ENCODE results near the gene HHAT.

DNA sequence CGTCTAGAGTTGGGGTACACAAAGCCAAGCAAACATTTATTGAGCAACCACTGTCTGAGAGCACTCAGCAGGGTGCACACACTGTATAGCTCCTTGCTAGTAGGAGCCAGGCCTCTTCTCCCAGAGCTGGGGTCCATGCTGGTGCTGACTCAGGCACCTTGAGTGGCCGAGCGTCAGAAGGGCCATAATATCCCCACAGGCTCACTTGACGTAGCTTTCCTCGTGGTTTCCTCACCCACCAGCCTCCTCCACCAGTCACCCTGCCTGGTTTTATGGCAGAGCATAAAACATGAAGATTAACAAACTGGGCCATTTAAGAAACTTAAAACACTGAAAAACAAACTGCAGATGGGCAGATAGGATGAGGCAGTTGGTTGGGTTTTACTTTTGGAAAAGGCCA lies 361.5 kb downstream of the HHAT start:
- TF ChIP-seq EZH2phosphoT487 (IDR thresholded peaks at IDR 0.05; ENCODE audit: insufficient read depth, low read depth) = no peak
- TF ChIP-seq EZH2 (IDR thresholded peaks at IDR 0.05; ENCODE audit: insufficient read depth, poor library complexity, severe bottlenecking) = no peak

All from GM23248 (cell line).